ENCODE data around the gene GPR6.

DNA sequence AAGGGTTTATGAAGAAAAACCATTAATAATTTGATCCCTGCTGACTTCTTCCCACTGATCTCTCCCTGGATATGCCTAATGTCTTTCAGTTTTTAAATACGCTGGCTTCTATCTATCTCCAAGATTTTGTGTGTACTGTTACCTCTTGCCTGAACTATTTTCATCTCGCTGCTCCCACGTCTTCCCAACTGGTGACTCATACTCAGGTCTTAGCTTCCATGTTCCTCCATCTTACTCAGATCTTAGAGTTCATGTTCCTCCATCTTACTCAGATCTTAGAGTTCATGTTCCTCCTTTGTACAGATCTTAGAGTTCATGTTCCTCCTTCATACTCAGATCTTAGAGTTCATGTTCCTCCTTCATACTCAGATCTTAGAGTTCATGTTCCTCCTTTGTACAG lies 21.6 kb downstream of the GPR6 start:
- TF ChIP-seq, protein P1, sequence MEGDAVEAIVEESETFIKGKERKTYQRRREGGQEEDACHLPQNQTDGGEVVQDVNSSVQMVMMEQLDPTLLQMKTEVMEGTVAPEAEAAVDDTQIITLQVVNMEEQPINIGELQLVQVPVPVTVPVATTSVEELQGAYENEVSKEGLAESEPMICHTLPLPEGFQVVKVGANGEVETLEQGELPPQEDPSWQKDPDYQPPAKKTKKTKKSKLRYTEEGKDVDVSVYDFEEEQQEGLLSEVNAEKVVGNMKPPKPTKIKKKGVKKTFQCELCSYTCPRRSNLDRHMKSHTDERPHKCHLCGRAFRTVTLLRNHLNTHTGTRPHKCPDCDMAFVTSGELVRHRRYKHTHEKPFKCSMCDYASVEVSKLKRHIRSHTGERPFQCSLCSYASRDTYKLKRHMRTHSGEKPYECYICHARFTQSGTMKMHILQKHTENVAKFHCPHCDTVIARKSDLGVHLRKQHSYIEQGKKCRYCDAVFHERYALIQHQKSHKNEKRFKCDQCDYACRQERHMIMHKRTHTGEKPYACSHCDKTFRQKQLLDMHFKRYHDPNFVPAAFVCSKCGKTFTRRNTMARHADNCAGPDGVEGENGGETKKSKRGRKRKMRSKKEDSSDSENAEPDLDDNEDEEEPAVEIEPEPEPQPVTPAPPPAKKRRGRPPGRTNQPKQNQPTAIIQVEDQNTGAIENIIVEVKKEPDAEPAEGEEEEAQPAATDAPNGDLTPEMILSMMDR (IDR thresholded peaks at IDR 0.05; ENCODE audit: low read length) = no peak
- TF ChIP-seq EZH2 (optimal IDR thresholded peaks at IDR 0.05; ENCODE audit: low read depth, low read length) = no peak
- TF ChIP-seq EZH2phosphoT487 (IDR thresholded peaks at IDR 0.05; ENCODE audit: low read length) = no peak
